ENCODE data around the gene TMOD4.

The TMOD4 gene

DNA sequence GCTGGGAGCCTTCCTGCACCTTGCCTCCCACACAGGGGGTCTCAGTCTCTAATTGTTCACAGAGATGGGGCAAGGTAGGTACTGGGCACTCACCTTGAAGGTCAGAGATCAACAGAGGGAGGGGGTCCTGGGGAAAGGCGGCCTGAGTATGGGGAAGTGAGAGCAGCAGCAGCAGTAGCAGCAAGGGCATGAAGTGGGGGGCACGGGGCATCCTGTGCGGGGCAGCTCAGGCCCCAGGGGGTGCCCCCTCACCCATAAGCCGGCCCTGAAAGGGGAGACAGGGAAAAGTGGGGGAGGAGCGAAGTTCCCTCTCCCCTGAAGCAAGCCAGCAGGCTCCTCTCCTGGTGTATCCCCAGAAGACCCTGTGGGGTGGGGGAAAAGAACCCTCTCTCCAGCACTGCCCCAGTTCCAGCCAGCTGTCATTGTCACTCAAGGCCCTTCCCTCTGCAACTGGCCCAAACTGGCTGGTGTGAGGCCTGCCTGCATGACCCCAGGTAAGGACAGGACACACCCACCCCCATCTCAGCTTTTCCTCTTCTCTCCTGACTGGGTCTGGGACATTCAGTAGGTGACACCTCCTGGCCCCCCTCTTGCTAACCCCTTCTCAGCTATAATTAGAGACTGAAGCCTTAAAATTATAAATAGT, 33.2 kb downstream of the TMOD4 start:
- DNase-seq = no peak

DNA sequence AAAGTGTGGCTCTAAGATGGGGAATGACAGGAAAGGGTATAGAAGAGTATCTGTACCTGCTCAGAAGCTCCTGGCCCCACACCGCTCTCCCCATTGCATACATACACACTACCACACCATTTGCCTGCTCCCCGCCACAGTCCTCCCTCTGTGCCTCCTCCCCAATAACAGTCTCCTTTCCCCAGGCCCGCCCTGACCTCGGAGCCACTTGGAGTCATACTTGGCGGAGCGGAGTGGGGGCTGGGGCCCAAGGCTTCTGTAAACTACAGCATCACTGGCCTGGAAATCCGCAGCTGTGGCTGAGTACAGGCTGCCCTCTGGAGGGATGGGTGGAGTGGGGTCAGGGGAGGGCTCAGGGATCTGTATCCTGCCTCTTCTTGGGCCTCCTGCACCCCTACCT, 38.0 kb downstream of the TMOD4 start:
- DNase-seq = no peak

GRCh38 chr1:151135433-151136385, 40.1 kb downstream of the TMOD4 start:
- DNase-seq = no peak

DNA sequence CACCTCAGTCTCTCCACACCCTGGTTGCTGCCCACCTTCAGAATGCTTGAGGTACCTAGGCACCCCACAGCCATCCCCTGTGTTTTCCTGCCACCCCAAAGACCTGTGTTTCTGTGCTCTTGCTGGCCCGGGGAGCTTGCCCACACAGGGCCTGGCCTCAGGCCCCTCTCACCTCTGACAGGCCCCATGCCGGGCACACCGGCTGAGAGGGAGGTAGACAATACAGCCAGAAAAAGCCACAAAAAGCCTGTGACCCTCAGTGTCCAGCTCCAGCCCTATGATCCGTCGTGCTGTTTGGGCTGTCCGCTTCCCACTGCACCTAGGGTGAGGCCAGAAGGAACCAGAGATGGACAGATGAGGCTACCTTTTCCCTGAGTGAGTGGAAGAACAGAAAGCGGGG, 40.8 kb downstream of the TMOD4 start:
- DNase-seq = no peak

DNA sequence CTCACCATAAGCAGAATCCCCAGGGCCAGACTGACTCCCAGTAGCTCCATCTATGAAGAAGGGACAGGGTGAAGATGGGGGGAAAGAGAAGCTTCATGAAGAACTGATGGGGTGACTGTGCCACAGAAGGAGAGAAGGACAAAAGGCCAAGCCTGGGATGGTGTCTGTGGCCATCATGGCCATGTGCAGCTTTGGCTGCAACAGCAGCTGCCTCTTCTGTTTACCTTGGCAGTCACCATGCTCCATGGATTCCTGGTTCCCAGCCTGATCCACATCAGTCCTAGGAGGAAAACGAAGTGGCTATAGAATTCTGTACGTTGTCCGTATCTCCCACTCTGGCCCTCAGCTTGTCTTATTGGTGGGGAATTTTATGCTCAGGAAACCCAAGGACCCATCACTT, 41.4 kb downstream of the TMOD4 start:
- no peak for DNase-seq

- DNase-seq = no peak
These were observed 42.6 kb downstream of the TMOD4 start for GRCh38 chr1:151133018-151133806.

- no peak for DNase-seq
These were observed 43.3 kb downstream of the TMOD4 start for GRCh38 chr1:151132335-151133017.

- no peak for DNase-seq
These were observed 44.0 kb downstream of the TMOD4 start for GRCh38 chr1:151131701-151132334.

DNA sequence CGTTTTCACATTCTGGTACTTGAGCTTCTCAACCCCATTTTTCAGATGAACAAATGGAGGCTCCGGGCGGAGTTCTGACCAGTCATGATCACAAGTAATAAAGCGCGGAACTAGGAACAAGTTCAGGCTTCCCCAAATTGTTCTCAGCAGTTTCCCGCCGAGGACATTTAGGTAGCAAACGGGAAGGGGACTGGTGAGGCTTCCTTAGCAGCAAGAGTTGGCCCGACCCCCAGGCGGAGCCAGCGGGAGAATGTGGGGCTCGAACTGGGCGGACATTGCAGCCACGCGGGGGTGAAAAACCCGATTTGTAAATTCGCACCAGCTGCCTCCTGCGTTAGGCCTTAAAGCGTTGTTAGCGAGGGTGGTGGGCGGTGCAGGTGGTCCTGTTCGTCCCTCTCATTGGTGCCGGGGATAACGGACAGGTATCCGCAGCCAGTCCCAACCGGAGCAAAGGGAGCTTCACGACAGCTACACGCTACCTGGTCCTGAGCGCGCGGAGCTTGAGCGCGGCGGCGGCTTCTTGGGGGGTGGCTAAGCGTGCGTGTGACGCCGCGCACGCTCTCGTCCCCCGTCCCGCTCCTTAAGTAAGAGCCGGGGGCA, 44.7 kb downstream of the TMOD4 start:
- peak; percentile 84 to 87 for DNase-seq

GRCh38 chr1:151128800-151129199, 47.0 kb downstream of the TMOD4 start:
- DNase-seq = no peak

- DNase-seq = no peak
These were observed 50.9 kb downstream of the TMOD4 start for GRCh38 chr1:151124763-151125403.
